Esophagus squamous epithelium (tissue), 4 donors: Measurements from ENCODE around the gene SLC2A13.

Experiments
- POLR2A ChIP-seq, 4 donors: fragments of 450-650 bp; IDR thresholded peaks; one replicate each; pipeline ENCODE4 v1.6.1; 2017; ENCODE audit warnings: antibody characterized with exemption in 4 of 4, mild to moderate bottlenecking in 4 of 4, moderate library complexity in 3 of 4
- TF ChIP-seq, protein P1 (sequence below), 6 experiments: fragments of 450-650 bp in 4 of 6; fragments of 200-600 bp in 2 of 6; sonication (generic) in 2 of 6; IDR thresholded peaks; one replicate each; pipeline ENCODE4 v1.5.1; 2016 to 2019; ENCODE audit warnings: antibody characterized with exemption in 6 of 6, mild to moderate bottlenecking in 4 of 6, moderate library complexity in 4 of 6

DNA sequence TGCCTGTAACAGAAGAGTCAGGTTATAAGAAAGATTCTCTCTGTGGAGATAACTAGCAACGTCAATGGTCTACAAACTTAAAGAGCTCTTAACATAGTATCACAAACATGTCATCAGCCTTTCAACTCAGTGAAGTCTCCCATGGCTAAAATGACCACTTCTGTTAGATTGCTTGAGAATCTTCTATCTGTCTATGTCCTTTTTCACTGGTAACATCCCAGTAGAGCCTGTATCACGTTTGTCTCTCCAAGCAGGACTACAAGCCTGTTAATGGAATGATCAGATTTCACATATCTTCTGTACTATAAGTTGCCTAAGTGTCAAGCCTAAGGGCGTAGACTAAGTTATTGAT is 50.7 kb downstream of the SLC2A13 start:
- TF ChIP-seq, protein P1, sequence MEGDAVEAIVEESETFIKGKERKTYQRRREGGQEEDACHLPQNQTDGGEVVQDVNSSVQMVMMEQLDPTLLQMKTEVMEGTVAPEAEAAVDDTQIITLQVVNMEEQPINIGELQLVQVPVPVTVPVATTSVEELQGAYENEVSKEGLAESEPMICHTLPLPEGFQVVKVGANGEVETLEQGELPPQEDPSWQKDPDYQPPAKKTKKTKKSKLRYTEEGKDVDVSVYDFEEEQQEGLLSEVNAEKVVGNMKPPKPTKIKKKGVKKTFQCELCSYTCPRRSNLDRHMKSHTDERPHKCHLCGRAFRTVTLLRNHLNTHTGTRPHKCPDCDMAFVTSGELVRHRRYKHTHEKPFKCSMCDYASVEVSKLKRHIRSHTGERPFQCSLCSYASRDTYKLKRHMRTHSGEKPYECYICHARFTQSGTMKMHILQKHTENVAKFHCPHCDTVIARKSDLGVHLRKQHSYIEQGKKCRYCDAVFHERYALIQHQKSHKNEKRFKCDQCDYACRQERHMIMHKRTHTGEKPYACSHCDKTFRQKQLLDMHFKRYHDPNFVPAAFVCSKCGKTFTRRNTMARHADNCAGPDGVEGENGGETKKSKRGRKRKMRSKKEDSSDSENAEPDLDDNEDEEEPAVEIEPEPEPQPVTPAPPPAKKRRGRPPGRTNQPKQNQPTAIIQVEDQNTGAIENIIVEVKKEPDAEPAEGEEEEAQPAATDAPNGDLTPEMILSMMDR (IDR thresholded peaks at IDR 0.05) = no peak
- TF ChIP-seq POLR2A (IDR thresholded peaks at IDR 0.05) = no peak
